KMS-11 (cell line): ENCODE results near the gene SLC38A4.

Experiments
- H2AFZ ChIP-seq: fragments of 200-600 bp; sonication (generic); 2 replicates; pipeline ENCODE4 v1.6.1; 2016; ENCODE audit warnings: antibody characterized with exemption, mixed run types, low read depth
- H3K27ac ChIP-seq: fragments of 200-600 bp; sonication (generic); 2 replicates; pipeline ENCODE4 v1.6.1; 2016; ENCODE audit warnings: mild to moderate bottlenecking, mixed run types
- H3K27me3 ChIP-seq: fragments of 200-600 bp; sonication (generic); 2 replicates; pipeline ENCODE4 v1.6.1; 2017; ENCODE audit warnings: mild to moderate bottlenecking, low read depth, mixed run types, moderate library complexity; ENCODE audit not compliant: insufficient read depth
- H3K36me3 ChIP-seq: fragments of 200-600 bp; sonication (generic); 2 replicates; pipeline ENCODE4 v1.6.1; 2017; ENCODE audit warnings: mild to moderate bottlenecking, mixed run types; ENCODE audit not compliant: insufficient read depth
- H3K4me1 ChIP-seq: fragments of 200-600 bp; sonication (generic); 2 replicates; pipeline ENCODE4 v1.6.1; 2016; ENCODE audit warnings: mild to moderate bottlenecking, low read depth, mixed run types; ENCODE audit not compliant: poor library complexity, severe bottlenecking
- H3K4me2 ChIP-seq: fragments of 200-600 bp; sonication (generic); 2 replicates; pipeline ENCODE4 v1.7.0; 2016; ENCODE audit warnings: mild to moderate bottlenecking, mixed run types
- H3K4me3 ChIP-seq: fragments of 200-600 bp; sonication (generic); IDR thresholded peaks from 2 replicates; pipeline ENCODE4 v1.6.1; 2017; ENCODE audit warnings: low read depth, low read length, mixed read lengths; ENCODE audit not compliant: insufficient read depth
- H3K79me2 ChIP-seq: fragments of 200-600 bp; sonication (generic); 2 replicates; pipeline ENCODE4 v1.6.1; 2016; ENCODE audit warnings: low read depth, mixed run types; ENCODE audit not compliant: insufficient read depth
- H3K9ac ChIP-seq: fragments of 200-600 bp; sonication (generic); 2 replicates; pipeline ENCODE4 v1.6.1; 2016; ENCODE audit warnings: mild to moderate bottlenecking, mixed run types
- H4K20me1 ChIP-seq: fragments of 200-600 bp; sonication (generic); 2 replicates; pipeline ENCODE4 v1.6.1; 2016; ENCODE audit warnings: mild to moderate bottlenecking, mixed run types; ENCODE audit not compliant: insufficient read depth
- CTCF ChIP-seq: fragments of 200-600 bp; sonication (generic); conservative IDR thresholded peaks from 2 replicates; pipeline ENCODE4 v1.6.1; 2017; ENCODE audit warnings: low read depth, mild to moderate bottlenecking, antibody characterized with exemption, low read length, moderate library complexity, mixed read lengths

Gene SLC38A4

DNA sequence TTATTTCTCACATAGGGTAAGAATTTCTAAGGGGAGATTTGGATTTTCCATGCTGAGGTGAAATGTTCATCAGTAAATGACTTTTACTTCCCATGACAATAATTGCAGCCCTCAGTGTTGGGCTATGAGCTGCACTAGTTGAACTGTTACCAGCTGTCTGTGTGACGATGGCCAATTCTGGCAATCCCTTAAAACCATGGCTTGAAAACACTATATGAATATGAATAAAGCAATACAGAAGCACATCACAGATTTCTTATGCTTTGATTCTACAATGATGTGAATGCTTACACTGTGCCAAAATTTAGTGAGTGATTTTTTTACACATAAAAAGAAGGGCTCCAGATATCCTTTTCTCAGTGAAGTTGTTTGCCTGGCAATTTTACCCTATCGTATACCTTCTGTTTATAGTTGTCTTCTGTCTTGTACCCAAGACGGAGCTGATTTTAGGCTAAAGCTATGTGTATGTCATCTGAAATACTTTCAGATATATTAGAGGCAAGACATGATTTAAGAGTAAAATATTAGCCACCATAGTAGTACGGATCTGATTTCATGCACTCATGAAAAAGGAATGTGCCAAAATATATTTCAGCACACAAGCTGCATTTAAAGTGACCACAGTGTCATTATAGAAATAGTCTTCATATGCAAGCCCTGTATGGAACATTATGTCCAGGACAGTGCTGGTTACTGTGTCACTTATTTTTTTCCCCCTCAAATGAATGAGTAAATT is 52.0 kb downstream of the SLC38A4 start:
- no peak overlapping the region for H3K27ac ChIP-seq
- H2AFZ ChIP-seq, result no peak overlapping the region
- H4K20me1 ChIP-seq, result no peaks in the 10 kb centered on the region
- H3K4me1 ChIP-seq, result no peaks in the 10 kb centered on the region
- H3K36me3 ChIP-seq, result no peaks in the 10 kb centered on the region
- H3K4me3 ChIP-seq, result no peak overlapping the region
- no peaks in the 10 kb centered on the region for H3K27me3 ChIP-seq
- TF ChIP-seq CTCF, result no peak
- H3K79me2 ChIP-seq, result no peaks in the 10 kb centered on the region
- no peak overlapping the region for H3K4me2 ChIP-seq
- H3K9ac ChIP-seq, result no peak overlapping the region

DNA sequence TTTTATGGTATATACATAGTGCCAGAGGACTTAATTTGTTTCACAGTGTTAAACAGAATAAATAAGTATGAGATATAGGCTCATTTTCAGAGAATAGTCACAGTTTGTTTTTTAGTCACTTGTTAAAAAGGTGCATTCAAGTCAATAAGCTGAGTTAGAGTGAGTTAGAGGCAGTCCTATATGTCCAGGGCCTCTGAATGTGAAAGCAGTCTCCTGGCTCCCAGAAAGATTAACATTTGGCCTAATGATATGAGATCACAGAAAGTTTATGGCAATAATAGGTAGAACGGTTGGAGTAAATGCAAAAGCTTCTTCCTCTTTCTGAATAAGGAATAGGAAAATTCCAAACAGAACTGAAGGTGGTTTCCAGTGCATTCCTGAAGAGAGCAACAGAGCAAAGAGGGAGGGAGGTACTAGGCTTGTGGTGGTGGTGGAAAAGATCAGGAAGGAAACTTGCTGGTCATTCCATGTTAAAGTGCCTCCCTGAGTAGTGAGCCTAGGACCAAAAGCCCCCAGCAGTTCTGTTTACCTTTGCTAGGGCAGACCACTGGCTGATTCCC is 54.4 kb downstream of the SLC38A4 start:
- no peak overlapping the region for H3K4me2 ChIP-seq
- H3K9ac ChIP-seq, result no peak overlapping the region
- no peaks in the 10 kb centered on the region for H3K4me1 ChIP-seq
- H2AFZ ChIP-seq, result no peak overlapping the region
- no peak overlapping the region for H3K4me3 ChIP-seq
- H3K79me2 ChIP-seq, result no peaks in the 10 kb centered on the region
- H3K27me3 ChIP-seq, result no peaks in the 10 kb centered on the region
- no peaks in the 10 kb centered on the region for H4K20me1 ChIP-seq
- no peaks in the 10 kb centered on the region for H3K36me3 ChIP-seq
- H3K27ac ChIP-seq, result no peak overlapping the region
- no peak for TF ChIP-seq CTCF

DNA sequence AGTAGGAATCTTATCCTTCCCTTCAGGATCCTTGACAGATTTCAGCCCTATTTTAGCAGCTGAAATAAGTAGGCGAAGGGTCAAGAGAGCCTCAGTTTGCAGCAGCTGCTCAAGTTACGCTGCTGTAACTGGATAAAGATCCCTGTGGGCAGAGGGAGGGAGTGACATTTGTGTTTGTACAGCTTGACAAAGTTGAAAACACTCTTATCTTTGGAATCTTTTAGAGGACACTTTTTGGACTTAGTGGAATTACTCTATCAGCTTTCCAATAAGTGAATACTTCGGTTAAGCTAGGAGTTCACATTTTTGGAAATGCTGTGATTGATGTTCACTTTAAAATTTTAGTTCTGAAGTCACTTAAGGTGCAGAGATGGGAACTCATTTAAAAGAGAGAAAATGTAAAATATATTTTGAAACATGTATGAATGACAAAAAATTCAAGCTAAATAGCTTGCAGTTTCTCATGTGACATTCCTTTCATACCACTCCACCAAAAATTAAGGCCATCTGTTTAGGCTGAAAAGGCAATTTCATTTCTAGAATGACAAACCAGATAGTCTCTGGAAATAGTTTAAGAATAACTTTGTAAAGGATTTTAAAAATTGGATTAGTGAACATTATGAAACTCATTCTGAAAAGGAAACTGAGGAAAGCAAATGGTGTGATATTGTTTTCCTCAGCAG is 55.2 kb downstream of the SLC38A4 start:
- no peaks in the 10 kb centered on the region for H3K36me3 ChIP-seq
- no peaks in the 10 kb centered on the region for H3K79me2 ChIP-seq
- H3K9ac ChIP-seq, result no peak overlapping the region
- H3K27me3 ChIP-seq, result no peaks in the 10 kb centered on the region
- no peak overlapping the region for H2AFZ ChIP-seq
- no peak overlapping the region for H3K27ac ChIP-seq
- no peak overlapping the region for H3K4me3 ChIP-seq
- no peak for TF ChIP-seq CTCF
- H3K4me2 ChIP-seq, result no peak overlapping the region
- no peaks in the 10 kb centered on the region for H3K4me1 ChIP-seq
- H4K20me1 ChIP-seq, result no peaks in the 10 kb centered on the region

DNA sequence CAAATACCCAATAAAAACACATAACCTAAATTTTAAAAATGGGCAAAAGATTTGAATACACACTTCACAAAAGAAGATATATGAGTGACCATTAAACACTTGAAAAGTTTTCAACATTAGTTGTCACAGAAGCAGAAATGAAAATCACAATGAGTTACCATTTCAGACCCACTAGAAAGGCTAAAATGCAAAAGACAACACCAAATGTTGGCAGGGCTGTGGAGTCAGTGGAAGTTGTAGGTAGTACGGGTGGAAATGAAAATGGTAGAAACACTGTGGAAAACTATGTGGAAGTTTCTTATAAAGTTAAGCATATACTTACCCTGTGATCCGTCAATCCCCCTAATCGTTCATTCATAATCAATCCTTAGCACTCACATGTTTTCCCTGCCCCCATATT is 61.8 kb downstream of the SLC38A4 start:
- no peak overlapping the region for H3K27ac ChIP-seq
- H3K79me2 ChIP-seq, result no peaks in the 10 kb centered on the region
- no peak overlapping the region for H3K4me3 ChIP-seq
- H3K9ac ChIP-seq, result no peak overlapping the region
- no peaks in the 10 kb centered on the region for H3K27me3 ChIP-seq
- no peak overlapping the region for H2AFZ ChIP-seq
- no peak for TF ChIP-seq CTCF
- no peaks in the 10 kb centered on the region for H3K4me1 ChIP-seq
- no peaks in the 10 kb centered on the region for H4K20me1 ChIP-seq
- no peaks in the 10 kb centered on the region for H3K36me3 ChIP-seq
- no peak overlapping the region for H3K4me2 ChIP-seq
